Upper lobe of left lung (tissue), 4 donors: ENCODE data around the gene FADS6.

Experiments
- CTCF ChIP-seq, 6 experiments: fragments of 450-650 bp in 4 of 6; fragments of 200-600 bp in 2 of 6; sonication (generic) in 2 of 6; IDR thresholded peaks; one replicate each; pipeline ENCODE4 v1.5.1; 2016 to 2019; ENCODE audit warnings: antibody characterized with exemption in 6 of 6
- POLR2A ChIP-seq, 4 donors: fragments of 450-650 bp; IDR thresholded peaks; one replicate each; pipeline ENCODE4 v1.5.1; 2016 to 2017; ENCODE audit warnings: antibody characterized with exemption in 4 of 4, mild to moderate bottlenecking in 2 of 4

GRCh38 chr17:74842599-74843351 is 50.7 kb downstream of the FADS6 start:
- TF ChIP-seq POLR2A (IDR thresholded peaks at IDR 0.05) (no peak), CTCF (IDR thresholded peaks at IDR 0.05) (peak; percentile 78 to 96 (median 90))
